Vagina (tissue), 2 donors: ENCODE results near the gene ADGRL2.

Experiments
- CTCF ChIP-seq, 3 experiments: fragments of 450-650 bp in 2 of 3; fragments of 200-600 bp in 1 of 3; sonication (generic) in 1 of 3; IDR thresholded peaks; one replicate each; pipeline ENCODE4 v1.5.1; 2017 to 2019; ENCODE audit warnings: antibody characterized with exemption in 3 of 3, mild to moderate bottlenecking in 2 of 3, moderate library complexity in 2 of 3
- POLR2A ChIP-seq, 2 donors: fragments of 450-650 bp; IDR thresholded peaks; one replicate each; pipeline ENCODE4 v1.6.1; 2017; ENCODE audit warnings: antibody characterized with exemption in 2 of 2, mild to moderate bottlenecking in 2 of 2, moderate library complexity in 2 of 2

GRCh38 chr1:81811757-81812371 lies 11.1 kb downstream of the ADGRL2 start:
- TF ChIP-seq CTCF (IDR thresholded peaks at IDR 0.05): no peak
- no peak for TF ChIP-seq POLR2A (IDR thresholded peaks at IDR 0.05)
